Breast epithelium (tissue), 3 donors: Measurements from ENCODE around the gene BDNF.

Experiments used
- CTCF ChIP-seq, 3 donors: fragments of 450-650 bp; IDR thresholded peaks; one replicate each; pipeline ENCODE4 v1.5.1; 2016 to 2017; ENCODE audit warnings: antibody characterized with exemption in 3 of 3, mild to moderate bottlenecking in 3 of 3, moderate library complexity in 3 of 3
- POLR2A ChIP-seq: fragments of 450-650 bp; IDR thresholded peaks from one replicate; pipeline ENCODE4 v1.6.1; 2016; ENCODE audit warnings: antibody characterized with exemption, mild to moderate bottlenecking, moderate library complexity

- no peak for TF ChIP-seq CTCF (IDR thresholded peaks at IDR 0.05)
- no peak for TF ChIP-seq POLR2A
Observed at GRCh38 chr11:27696961-27697360, 3.3 kb downstream of the BDNF start.
